Measurements from ENCODE around the gene NECAB3. TPM values are rescaled to one million over a fixed set of nuclear protein-coding genes. Genes with fewer than 3 reads are reported as not detected.

The NECAB3 gene
- total and polyA plus RNA-seq, 2 of the 13 experiments (the other 11 are each of a cell fraction or from before 2014, with no cell fraction given), result 61.5 to 65.5 TPM

GRCh38 chr20:33667676-33668465 is 6.4 kb downstream of the NECAB3 start (continued):
- TF ChIP-seq HDAC2 (CRISPR knock-in tag; IDR thresholded peaks at IDR 0.05) (0 out of 2 replicates have a peak, but pooled peaks have one; percentile 10), ZNF564 (CRISPR knock-in tag; IDR thresholded peaks at IDR 0.05) (no peak), KDM5B (CRISPR knock-in tag; IDR thresholded peaks at IDR 0.05; ENCODE audit: borderline replicate concordance) (peak; percentile 63), ZC3H4 (CRISPR knock-in tag; IDR thresholded peaks at IDR 0.05; ENCODE audit: borderline replicate concordance) (0 out of 2 replicates have a peak, but pooled peaks have one; percentile 3), ZFYVE20 (CRISPR knock-in tag; IDR thresholded peaks at IDR 0.05; ENCODE audit: borderline replicate concordance, low read depth) (peak; percentile 64; the same call in 1 of the 2 replicates), ZNF720 (CRISPR knock-in tag; IDR thresholded peaks at IDR 0.05) (0 out of 2 replicates have a peak, but pooled peaks have one; percentile 17), POGZ (CRISPR knock-in tag; IDR thresholded peaks at IDR 0.05) (peak; percentile 65; the same call in 1 of the 2 replicates), FOSL2 (CRISPR knock-in tag; IDR thresholded peaks at IDR 0.05) (peak; percentile 33; the same call in 1 of the 2 replicates), ZFX (CRISPR knock-in tag; IDR thresholded peaks at IDR 0.05; ENCODE audit: low read depth) (peak; percentile 44; the same call in 1 of the 2 replicates), ZSCAN25 (CRISPR knock-in tag; IDR thresholded peaks at IDR 0.05) (peak; percentile 26; the same call in 1 of the 2 replicates), MLLT10 (CRISPR knock-in tag; IDR thresholded peaks at IDR 0.05) (no peak), RFX3 (CRISPR knock-in tag; IDR thresholded peaks at IDR 0.05) (no peak), NFE2L1 (CRISPR knock-in tag; IDR thresholded peaks at IDR 0.05; ENCODE audit: borderline replicate concordance) (peak; percentile 88; the same call in 1 of the 2 replicates)

GRCh38 chr20:33667245-33667675 is 7.0 kb downstream of the NECAB3 start:
- in situ Hi-C loops (cut with HindIII; ENCODE audit: extremely low pct_ligation_motif_present, low pct_unique_long_range_greater_than_20kb), result no loop called here
- no peak for TF ChIP-seq ZNF850 (CRISPR knock-in tag; conservative IDR thresholded peaks at IDR 0.05)
- TF ChIP-seq ZHX1 (CRISPR knock-in tag; IDR thresholded peaks at IDR 0.05; ENCODE audit: low read depth), result 0 out of 2 replicates have a peak, but pooled peaks have one; percentile 25
- peak; percentile 22; the same call in 1 of the 2 replicates for TF ChIP-seq ZFY (CRISPR knock-in tag; IDR thresholded peaks at IDR 0.05)
- TF ChIP-seq ZNF841 (CRISPR knock-in tag; IDR thresholded peaks at IDR 0.05; ENCODE audit: borderline replicate concordance), result no peak
- TF ChIP-seq AKAP8 (CRISPR knock-in tag; IDR thresholded peaks at IDR 0.05), result 0 out of 2 replicates have a peak, but pooled peaks have one; percentile 9
- TF ChIP-seq NBN (conservative IDR thresholded peaks at IDR 0.05), result no peak
- peak; percentile 87; the same call in 1 of the 2 replicates for TF ChIP-seq RBFOX2 (IDR thresholded peaks at IDR 0.05; ENCODE audit: low read depth, low read length)
- peak; percentile 52 for TF ChIP-seq AGO2 (optimal IDR thresholded peaks at IDR 0.05; ENCODE audit: low read depth, low read length)

More at GRCh38 chr20:33667245-33667675, 7.0 kb downstream of the NECAB3 start:
- FAIRE-seq, result no peak
- Histone ChIP-seq H3K36me3 (replicated peaks in 1 of 2; ENCODE audit: control insufficient read depth in 1 of 2, insufficient read depth in 2 of 2, low read length in 2 of 2) (peaks cover 19 to 41% of the 10 kb centered on the region in 2 experiments), H3K9ac (ENCODE audit: insufficient read depth, low read depth, low read length) (no peak overlapping the region), H3K9me3 (ENCODE audit: low read length) (no peaks in the 10 kb centered on the region), H3K27ac (ENCODE audit: extremely low read length, insufficient read depth, low read length) (no peak overlapping the region), H3K27me3 (ENCODE audit: control insufficient read depth in 1 of 2, insufficient read depth in 2 of 2, low read length in 2 of 2) (no peaks in the 10 kb centered on the region; a peak in 1 of 5 replicates), H3K4me1 (ENCODE audit: insufficient read depth, low read length) (peaks cover 53% of the 10 kb centered on the region), H3K4me2 (ENCODE audit: low read depth, low read length) (no peak overlapping the region), H3K4me3 (replicated peaks in 1 of 3; ENCODE audit: insufficient read depth in 1 of 3, low read depth in 2 of 3, low read length in 3 of 3) (no peak overlapping the region), H3K79me2 (ENCODE audit: insufficient read depth, low read length) (peaks cover 15% of the 10 kb centered on the region), H2AFZ (ENCODE audit: low read length) (no peak overlapping the region), H4K20me1 (ENCODE audit: insufficient read depth, low read length) (0 out of 2 replicates have a peak, but pooled peaks cover 3% of the 10 kb centered on the region)
- DNase-seq (ENCODE audit: low spot score), result no peak
- intact Hi-C loops (cut with micrococcal nuclease; ENCODE audit: unreplicated experiment), result no loop called here
- WGBS (ENCODE audit: low lambda C conversion rate), result 97% methylated on average over 55 of the region's 55 CpGs
- POLR2A ChIA-PET, result interaction anchor here (1.0 kb wide), 1 partner anchor 178 kb away, joined by 3 read pairs; the partner anchor contains the start of gene CBFA2T2
- CTCF ChIA-PET (ENCODE audit: low intra/inter-chr PET ratio, low total read pairs), result interaction anchor here (0.7 to 1.9 kb wide), 2 partner anchors 210 to 463 kb away, joined by 3 to 14 read pairs; no protein-coding TSS in a partner anchor
- no TSS peak for BruUV-seq (replicated peaks)
- ATAC-seq, result no peak
